Measurements from ENCODE around the gene THSD4. TPM values are rescaled to one million over a fixed set of nuclear protein-coding genes. Genes with fewer than 3 reads are reported as not detected.

THSD4 gene
- total RNA-seq, 1 experiment from 2014 or later = 65.4 TPM

GRCh38 chr15:71735385-71735757 lies 620.1 kb downstream of the THSD4 start:
- Histone ChIP-seq H3K27ac (ENCODE audit: low read length) (no peak overlapping the region), H3K36me3 (ENCODE audit: control insufficient read depth, insufficient read depth, low read length) (no peaks in the 10 kb centered on the region), H3K4me3 (ENCODE audit: low read depth in 2 of 2, low read length in 2 of 2) (no peak overlapping the region), H3K9me3 (ENCODE audit: control insufficient read depth, insufficient read depth, low read depth, low read length) (no peaks in the 10 kb centered on the region), H3K4me1 (ENCODE audit: control insufficient read depth, insufficient read depth, low read length) (no peaks in the 10 kb centered on the region), H3K27me3 (ENCODE audit: control insufficient read depth, insufficient read depth, low read length) (no peaks in the 10 kb centered on the region)
- DNase-seq (ENCODE audit: low read depth, low spot score) (no peak), ATAC-seq (no peak)
- intact Hi-C loops (cut with micrococcal nuclease; ENCODE audit: unreplicated experiment) (no loop called here), in situ Hi-C loops (cut with HindIII; ENCODE audit: low pct_unique_long_range_greater_than_20kb, low sequenced_read_pairs) (no loop called here)
- CTCF ChIA-PET = no interaction called here
- no TSS peak for BruUV-seq (replicated peaks)
- POLR2A ChIA-PET = no interaction called here
- no peak for TF ChIP-seq SIN3A (IDR thresholded peaks at IDR 0.05; ENCODE audit: borderline replicate concordance, insufficient read depth, low read depth, low read length)
- TF ChIP-seq TCF7L2 (IDR thresholded peaks at IDR 0.05; ENCODE audit: low read depth, low read length) = no peak
- no peak for TF ChIP-seq REST (IDR thresholded peaks at IDR 0.05; ENCODE audit: insufficient read depth in 1 of 2, low read depth in 2 of 2, low read length in 1 of 2)
- TF ChIP-seq POLR2AphosphoS5 (IDR thresholded peaks at IDR 0.05; ENCODE audit: low read depth, low read length) = no peak
- no peak for TF ChIP-seq CTCF (IDR thresholded peaks at IDR 0.05)

- CTCF ChIA-PET = no interaction called here
- in situ Hi-C loops (cut with HindIII; ENCODE audit: low pct_unique_long_range_greater_than_20kb, low sequenced_read_pairs) = no loop called here
- BruUV-seq (replicated peaks) = no TSS peak
Measured at GRCh38 chr15:71736286-71736947, 621.1 kb downstream of the THSD4 start.

More at GRCh38 chr15:71736286-71736947, 621.1 kb downstream of the THSD4 start:
- no peaks in the 10 kb centered on the region for H3K36me3 ChIP-seq (ENCODE audit: control insufficient read depth, insufficient read depth, low read length)
- no peaks in the 10 kb centered on the region for H3K27me3 ChIP-seq (ENCODE audit: control insufficient read depth, insufficient read depth, low read length)
- TF ChIP-seq CTCF (IDR thresholded peaks at IDR 0.05) = no peak
- TF ChIP-seq SIN3A (IDR thresholded peaks at IDR 0.05; ENCODE audit: borderline replicate concordance, insufficient read depth, low read depth, low read length) = no peak
- no peak for TF ChIP-seq POLR2AphosphoS5 (IDR thresholded peaks at IDR 0.05; ENCODE audit: low read depth, low read length)
- no peak for TF ChIP-seq TCF7L2 (IDR thresholded peaks at IDR 0.05; ENCODE audit: low read depth, low read length)
- TF ChIP-seq REST (IDR thresholded peaks at IDR 0.05; ENCODE audit: insufficient read depth in 1 of 2, low read depth in 2 of 2, low read length in 1 of 2) = no peak
- no peak overlapping the region for H3K4me3 ChIP-seq (ENCODE audit: low read depth in 2 of 2, low read length in 2 of 2)
- intact Hi-C loops (cut with micrococcal nuclease; ENCODE audit: unreplicated experiment) = no loop called here
- H3K9me3 ChIP-seq (ENCODE audit: control insufficient read depth, insufficient read depth, low read depth, low read length) = no peaks in the 10 kb centered on the region
- H3K27ac ChIP-seq (ENCODE audit: low read length) = no peak overlapping the region
- no peaks in the 10 kb centered on the region for H3K4me1 ChIP-seq (ENCODE audit: control insufficient read depth, insufficient read depth, low read length)
- ATAC-seq = no peak
- POLR2A ChIA-PET = no interaction called here
- DNase-seq (ENCODE audit: low read depth, low spot score) = no peak
